GM15510 (cell line): ENCODE results near the gene CA5B.

Experiments used
- POLR2A ChIP-seq: IDR thresholded peaks from 3 replicates; pipeline ENCODE4 v1.6.1; 2011; ENCODE audit warnings: borderline replicate concordance; ENCODE audit not compliant: insufficient read length; ENCODE audit errors: extremely low read depth

CA5B gene

DNA sequence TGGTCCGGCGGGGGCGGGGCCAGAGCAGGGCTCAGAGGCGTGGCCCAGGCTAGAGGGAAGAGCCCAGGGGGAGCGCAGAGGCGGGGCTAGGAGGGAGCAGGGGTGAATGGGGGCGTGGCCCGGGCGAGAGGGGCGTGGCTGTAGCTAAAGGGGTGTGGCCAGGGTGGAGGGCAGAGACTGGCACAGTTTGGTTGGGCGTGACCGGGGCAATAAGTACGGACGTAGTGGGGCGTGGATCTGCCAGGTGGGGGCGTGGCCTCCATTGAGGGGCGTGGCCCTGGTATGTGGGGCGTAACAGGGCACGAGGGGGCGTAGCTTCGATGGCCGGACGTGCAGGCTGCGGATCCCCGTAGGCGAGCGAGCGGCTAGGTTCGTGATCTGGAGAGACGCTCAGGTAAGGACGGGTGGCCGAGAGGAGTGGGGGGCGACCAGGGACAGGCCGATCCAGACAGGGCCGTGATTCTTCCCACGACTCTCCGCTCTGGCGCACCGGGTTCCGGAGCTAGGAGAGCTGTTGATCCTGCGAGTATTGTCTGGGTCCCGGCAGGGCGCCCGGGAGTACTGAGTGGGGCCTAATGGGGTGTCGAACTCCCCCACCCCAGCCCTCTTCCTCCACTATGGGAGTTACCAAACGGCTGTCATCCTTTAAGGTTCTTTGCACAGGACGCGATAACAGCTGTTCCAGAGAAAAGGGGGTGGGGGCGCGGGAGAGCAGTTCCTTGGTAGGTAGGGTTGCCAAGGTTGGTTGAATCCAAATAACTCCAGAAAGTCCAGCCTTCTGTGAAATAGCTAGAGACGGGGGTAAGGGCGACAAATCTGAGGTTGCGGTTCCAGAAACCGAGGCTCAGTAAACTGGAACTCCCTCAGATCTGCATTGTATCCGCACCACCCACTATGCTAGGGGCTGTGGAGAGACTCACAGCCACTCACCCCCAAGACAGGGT is at the start of gene CA5B:
Gene CA5B (plus strand): TSS at position 312 of the 944 bp plus-strand sequence. CDS start 11,754 bp downstream, outside the sequence.
- TF ChIP-seq POLR2A, result peak; percentile 15

GRCh38 chrX:15694941-15695451 is 43.1 kb upstream of the CA5B start:
- TF ChIP-seq POLR2A, result no peak

- no peak for TF ChIP-seq POLR2A
These were observed 41.6 kb upstream of the CA5B start for GRCh38 chrX:15696516-15696915.

DNA sequence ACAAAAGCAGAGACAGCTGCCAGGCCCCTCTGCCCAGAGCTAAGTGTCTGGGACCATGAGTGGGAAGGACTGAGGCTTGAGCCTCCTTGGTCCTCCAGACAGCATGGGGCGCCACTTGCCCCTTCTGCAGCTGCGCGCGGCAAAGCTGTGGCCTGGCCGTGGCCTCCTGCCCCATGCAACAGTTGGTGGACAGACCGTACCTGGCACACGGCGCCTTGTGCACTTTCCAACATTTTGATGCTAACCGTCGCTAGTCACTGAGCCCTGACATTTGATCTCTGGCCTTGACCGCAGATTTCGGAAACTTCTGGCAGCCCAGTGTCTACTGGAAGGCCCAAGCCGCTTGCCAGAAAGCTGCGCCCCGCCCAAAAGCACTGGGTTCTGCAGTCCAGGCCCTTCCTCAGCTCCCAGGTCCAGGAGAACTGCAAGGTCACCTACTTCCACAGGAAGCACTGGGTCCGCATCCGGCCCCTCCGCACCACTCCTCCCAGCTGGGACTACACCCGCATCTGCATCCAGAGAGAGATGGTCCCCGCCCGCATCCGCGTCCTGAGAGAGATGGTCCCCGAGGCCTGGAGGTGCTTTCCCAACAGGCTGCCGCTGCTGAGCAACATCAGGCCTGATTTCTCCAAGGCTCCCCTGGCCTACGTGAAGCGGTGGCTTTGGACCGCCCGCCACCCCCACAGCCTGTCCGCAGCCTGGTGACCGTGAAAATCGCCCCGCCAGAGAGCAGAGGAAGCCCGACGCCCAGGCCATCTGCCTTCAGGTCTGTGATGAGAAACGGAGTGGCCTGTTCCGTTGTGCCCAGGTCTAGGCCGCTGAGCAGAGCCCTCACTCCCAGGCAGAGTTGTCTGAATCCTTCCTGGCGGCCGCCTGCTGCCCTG is 35.3 kb upstream of the CA5B start:
- no peak for TF ChIP-seq POLR2A

GRCh38 chrX:15714529-15714928 is 23.5 kb upstream of the CA5B start:
- no peak for TF ChIP-seq POLR2A

DNA sequence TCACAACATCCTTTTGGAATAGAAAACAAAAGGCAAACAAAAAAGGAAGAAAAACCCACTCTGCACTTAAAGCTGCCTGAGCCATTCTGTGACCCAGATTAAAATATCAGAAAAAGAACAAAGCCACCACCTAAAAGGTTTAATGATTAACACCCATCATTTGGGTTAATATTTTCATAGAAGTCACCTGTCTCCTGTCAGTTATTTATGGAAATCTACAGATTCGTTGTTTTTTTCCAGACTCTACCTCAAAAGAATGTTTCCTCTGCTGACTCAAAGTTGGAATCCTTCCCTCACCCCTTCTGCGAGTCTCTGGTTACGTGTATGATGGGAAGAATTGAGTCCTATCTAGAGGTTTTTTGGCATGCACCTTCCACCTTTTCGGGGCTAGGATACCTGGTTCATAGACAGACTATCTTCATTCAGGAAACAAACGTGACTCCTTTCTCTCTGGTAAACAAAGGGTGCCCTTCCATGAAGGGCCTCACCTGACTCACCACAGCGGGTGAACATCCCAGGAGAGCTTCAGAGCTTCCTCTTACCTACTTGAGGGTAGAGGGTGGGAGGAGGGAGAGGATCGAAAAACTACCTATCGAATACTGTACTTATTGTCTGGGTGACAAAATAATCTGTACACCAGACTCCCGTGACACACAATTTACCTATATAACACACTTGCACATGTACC is 19.6 kb upstream of the CA5B start:
- TF ChIP-seq POLR2A, result no peak

DNA sequence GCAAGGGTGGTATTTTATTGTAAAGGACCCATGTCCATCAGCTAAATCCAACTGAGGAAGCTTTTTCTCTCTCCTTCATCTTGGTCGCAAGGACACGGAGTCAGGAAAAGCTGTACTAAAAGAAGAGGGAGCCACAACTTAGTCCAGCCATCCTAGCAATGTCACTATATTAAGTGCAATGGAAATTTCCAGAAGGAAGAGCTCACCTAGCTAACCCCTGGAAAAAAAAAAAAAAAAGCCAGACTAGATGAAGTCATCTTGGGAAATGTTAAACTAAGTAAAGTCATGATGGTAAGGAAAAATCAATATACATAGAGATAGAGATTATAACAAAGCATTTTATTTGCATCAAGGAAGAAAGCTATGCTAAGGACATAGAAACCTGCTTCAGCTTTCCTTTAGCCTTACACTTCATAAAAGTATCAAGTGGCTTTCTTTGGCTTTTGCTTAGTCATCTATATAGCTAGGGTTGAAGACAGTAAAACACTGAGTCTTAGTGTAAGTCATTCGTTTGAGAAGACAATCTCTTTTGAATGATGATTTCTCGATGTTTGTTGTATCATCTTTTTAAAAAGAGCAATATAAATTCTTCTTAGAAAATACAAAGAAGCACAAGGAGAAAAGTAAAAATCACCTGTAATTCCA is 18.6 kb upstream of the CA5B start:
- no peak for TF ChIP-seq POLR2A

GRCh38 chrX:15721911-15722310 is 16.2 kb upstream of the CA5B start:
- no peak for TF ChIP-seq POLR2A

DNA sequence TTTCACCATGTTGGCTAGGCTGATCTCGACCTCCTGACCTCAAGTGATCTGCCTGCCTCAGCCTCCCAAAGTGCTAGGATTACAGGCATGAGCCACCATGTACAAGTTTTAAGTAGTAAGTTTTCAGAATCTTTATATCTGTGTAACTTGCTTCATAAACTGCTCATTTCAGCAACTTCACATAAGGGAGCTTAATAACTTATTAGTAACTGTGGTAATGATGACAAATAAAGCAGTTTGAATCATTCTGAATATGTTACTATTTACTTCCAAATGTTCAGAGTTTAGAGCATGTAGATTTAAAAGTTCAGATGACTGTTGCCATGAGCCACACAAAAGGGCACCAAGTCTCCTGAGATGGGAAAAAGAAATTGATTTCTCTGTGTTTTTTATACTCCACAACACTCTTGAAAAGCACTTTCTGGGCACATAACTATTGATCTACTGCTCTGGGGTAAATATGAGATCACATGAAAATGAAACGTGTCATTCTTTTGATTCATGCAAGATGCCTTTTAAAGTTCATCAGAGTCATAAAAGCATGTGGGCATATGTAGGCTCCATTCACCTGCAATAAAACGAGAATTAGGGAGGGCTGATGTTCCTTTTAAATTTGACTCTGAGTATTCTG is 14.1 kb upstream of the CA5B start:
- no peak for TF ChIP-seq POLR2A

DNA sequence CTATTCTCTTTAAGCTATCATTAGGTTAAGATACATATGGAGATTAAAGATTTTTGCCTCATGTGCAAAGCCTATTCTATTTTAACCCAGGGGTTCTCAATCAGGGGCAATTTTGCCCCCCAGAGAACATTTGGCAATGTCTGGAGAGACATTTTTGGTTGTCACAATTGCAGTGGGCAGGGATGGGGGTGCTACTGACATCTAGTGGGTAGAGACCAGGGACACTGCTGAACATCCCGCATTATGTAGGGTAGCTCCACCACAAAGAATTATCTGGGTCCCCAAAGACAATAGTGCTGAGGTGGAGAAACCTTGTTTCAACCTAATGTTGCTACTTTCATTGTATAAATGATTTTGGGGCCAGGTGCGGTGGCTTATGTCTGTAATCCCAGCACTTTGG is 13.2 kb upstream of the CA5B start:
- TF ChIP-seq POLR2A, result no peak

DNA sequence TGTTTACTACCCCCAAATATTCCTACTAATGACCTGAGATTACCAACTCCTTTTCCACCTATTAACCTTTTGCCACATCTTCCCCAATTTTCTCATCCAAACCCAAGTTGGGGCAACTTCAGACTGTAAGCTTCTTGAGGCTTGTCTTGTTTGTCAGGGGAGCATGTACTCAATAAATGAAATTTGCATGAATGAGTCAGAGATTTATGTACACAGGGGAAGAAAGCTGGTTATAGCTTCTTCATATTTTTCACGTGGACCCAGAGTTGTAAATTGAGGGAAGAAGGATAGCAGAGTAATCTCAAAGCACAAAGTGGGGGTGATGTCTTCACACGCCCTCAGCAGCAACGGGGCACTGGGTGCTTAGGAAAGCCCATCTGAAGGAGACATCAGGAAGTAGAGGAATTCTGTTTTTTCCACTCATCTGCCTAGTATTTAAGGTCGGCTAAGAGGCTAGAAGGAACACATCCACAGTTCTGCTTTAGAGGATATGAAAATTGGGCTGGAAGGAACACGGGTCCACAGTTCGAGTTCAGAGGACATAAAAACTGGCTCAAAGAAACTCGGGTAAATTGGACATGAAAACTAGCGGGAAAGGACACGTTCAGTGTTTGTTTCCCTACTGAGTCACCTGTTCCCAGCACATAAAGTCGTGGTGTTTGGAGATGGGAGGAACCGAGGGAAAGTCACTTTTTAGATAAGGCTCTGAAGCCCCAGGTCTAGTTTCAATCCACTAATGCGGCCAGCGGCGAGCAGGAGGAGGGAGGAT is 696 bp upstream of the CA5B start:
- TF ChIP-seq POLR2A, result no peak

GRCh38 chrX:15739886-15740285 is 1.8 kb downstream of the CA5B start:
- TF ChIP-seq POLR2A, result no peak
